Astrocyte of the spinal cord (primary cell): Measurements from ENCODE around the gene TLCD3B.

ENCODE experiments used
- DNase-seq: peaks from one replicate; pipeline ENCODE4 v3.0.0; 2011; ENCODE audit warnings: low read depth, low spot score
- H3K4me3 ChIP-seq: 2 replicates; pipeline ENCODE4 v1.5.1; 2011; ENCODE audit warnings: low read depth, mild to moderate bottlenecking, low read length, moderate library complexity
- in situ Hi-C: cut with HindIII; loops from 2 replicates; pipeline ENCODE4 v1.10.0; 2017; ENCODE audit warnings: low sequenced_read_pairs
- TF ChIP-seq, protein P1 (sequence below): IDR thresholded peaks from 2 replicates; pipeline ENCODE4 v1.5.1; 2012; ENCODE audit warnings: low read depth, mild to moderate bottlenecking, low read length, inconsistent platforms

TLCD3B gene

DNA sequence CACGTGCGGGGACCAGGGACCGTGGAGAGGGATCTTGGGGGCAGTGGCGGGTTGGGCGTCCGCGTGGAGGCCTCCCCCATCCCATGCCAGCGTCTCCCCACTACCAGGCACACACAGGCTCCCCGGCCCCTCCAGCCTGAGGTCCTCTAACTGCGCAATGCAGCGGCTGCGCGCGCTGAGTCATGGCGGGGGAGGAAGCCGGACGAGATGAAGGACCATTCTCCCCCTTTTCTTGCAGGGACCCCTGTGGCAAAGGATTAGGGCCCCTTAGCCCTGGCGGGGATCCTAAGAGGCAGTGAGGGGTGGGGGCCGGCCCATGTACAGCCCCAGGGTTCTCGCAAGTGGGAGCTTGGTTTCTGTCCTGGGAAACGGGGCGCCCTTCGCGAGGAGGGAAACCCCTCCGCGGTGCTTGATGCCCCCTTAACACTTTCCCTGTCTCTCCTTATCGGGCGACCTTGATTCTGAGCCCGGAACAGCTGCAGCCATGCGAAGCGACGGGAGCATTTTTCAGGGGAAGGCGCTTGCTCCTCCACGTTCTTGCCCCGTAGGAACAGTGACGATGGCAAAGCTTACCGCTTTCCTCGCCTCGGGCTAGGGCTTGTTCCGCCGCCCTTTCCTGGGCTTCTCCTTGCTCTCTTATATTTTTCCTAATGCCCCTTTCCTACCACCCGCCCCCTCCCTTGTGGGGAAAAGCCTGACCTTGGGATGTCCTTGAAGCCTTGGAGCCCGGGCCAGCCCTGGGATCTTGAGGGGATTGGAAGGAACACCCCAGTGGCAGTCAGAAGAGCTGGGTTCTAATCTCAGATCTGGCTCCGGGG lies 35.1 kb upstream of the TLCD3B start:
- in situ Hi-C loops: no loop called here
- DNase-seq: no peak
- TF ChIP-seq, protein P1, sequence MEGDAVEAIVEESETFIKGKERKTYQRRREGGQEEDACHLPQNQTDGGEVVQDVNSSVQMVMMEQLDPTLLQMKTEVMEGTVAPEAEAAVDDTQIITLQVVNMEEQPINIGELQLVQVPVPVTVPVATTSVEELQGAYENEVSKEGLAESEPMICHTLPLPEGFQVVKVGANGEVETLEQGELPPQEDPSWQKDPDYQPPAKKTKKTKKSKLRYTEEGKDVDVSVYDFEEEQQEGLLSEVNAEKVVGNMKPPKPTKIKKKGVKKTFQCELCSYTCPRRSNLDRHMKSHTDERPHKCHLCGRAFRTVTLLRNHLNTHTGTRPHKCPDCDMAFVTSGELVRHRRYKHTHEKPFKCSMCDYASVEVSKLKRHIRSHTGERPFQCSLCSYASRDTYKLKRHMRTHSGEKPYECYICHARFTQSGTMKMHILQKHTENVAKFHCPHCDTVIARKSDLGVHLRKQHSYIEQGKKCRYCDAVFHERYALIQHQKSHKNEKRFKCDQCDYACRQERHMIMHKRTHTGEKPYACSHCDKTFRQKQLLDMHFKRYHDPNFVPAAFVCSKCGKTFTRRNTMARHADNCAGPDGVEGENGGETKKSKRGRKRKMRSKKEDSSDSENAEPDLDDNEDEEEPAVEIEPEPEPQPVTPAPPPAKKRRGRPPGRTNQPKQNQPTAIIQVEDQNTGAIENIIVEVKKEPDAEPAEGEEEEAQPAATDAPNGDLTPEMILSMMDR: no peak
- peak overlapping the region; percentile 97 for H3K4me3 ChIP-seq

- peak within 1 kb of the TSS; percentile 97 for H3K4me3 ChIP-seq
- in situ Hi-C loops: no loop called here
- TF ChIP-seq, protein P1: no peak
- DNase-seq: peak; percentile 100
Observed at GRCh38 chr16:30065102-30065942, 34.3 kb upstream of the TLCD3B start, which contains the start of gene ALDOA. Gene ALDOA (plus strand): TSS chr16:30065760. CDS start chr16:30066898, 1,138 bp downstream.

DNA sequence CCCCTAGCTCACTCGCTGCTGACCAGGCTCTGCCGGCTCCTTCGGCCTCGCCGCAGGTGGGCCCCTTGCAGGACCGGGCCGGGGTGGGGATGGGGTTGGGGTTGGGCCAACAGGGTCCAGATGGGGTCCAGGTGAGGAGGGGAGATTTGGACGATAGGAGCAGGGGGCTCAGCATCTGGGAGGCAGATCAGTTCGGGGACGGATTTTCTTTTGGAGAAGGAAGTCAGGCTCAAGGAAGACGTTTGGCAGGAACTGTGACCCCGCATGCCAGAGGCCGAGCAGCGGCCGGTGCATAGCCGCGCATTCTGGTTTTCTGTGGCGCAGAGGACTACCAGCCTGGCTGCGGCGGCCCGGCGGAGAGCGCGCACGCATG lies 33.6 kb upstream of the TLCD3B start:
- peak overlapping the region; percentile 49 for H3K4me3 ChIP-seq
- TF ChIP-seq, protein P1: no peak
- in situ Hi-C loops: no loop called here
- DNase-seq: no peak

- peak; percentile 47 for DNase-seq
- TF ChIP-seq, protein P1: peak; percentile 34
- in situ Hi-C loops: no loop called here
- peak overlapping the region; percentile 49 for H3K4me3 ChIP-seq
Observed at GRCh38 chr16:30063893-30064728, 33.0 kb upstream of the TLCD3B start.

DNA sequence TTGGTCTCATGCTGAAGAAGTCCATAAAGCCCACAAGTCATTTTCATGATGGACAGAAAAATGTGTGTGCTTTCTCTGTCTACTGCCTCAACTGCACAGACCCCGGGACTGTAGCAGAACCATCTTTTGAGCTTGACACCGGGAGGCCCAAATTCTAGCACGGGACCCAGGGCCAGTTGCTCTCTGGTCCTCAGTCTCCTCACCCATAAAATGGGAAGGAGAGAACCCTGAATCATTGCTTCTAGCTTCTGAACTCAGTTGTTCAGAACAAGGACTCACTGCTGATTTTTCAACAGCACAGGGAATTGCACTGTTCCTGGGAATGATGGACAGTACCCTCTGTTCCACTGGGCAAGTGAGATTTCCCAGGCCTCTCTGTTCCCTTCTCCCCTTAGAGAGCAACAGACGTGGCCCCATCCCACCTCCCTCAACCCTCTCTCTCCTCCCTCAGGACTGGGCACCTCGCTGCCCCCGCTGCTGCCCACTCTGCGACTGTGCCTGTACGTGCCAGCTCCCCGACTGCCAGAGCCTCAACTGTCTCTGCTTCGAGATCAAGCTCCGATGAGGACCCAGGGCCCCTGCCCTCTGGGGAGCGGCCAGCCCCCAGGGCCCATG lies 32.3 kb upstream of the TLCD3B start:
- H3K4me3 ChIP-seq: no peak overlapping the region
- in situ Hi-C loops: no loop called here
- DNase-seq: no peak
- TF ChIP-seq, protein P1: no peak
